HepG2 (cell line): ENCODE data around the gene REPIN1. TPM values are rescaled to one million over a fixed set of nuclear protein-coding genes. Genes with fewer than 3 reads are reported as not detected.

Experiments
- POLR2AphosphoS2 ChIP-seq: IDR thresholded peaks from 2 replicates; pipeline ENCODE4 v1.6.1; 2011; ENCODE audit warnings: low read depth, low read length, improper control_type of control experiment
- ZC3H13 ChIP-seq: sonication (generic); formaldehyde crosslinking; IDR thresholded peaks from 2 replicates; pipeline ENCODE4 v1.8.1; 2023; ENCODE audit warnings: mild to moderate bottlenecking, missing genetic modification reagents, moderate library complexity
- ZNF569 ChIP-seq: sonication (generic); formaldehyde crosslinking; IDR thresholded peaks from 2 replicates; pipeline ENCODE4 v1.5.0; 2020; ENCODE audit warnings: mild to moderate bottlenecking, missing genetic modification reagents, moderate library complexity, borderline replicate concordance
- ZNF709 ChIP-seq: sonication (generic); formaldehyde crosslinking; IDR thresholded peaks from 2 replicates; pipeline ENCODE4 v1.5.0; 2020; ENCODE audit warnings: mild to moderate bottlenecking, missing genetic modification reagents
- polyA plus RNA-seq, 8 experiments: library from polyadenylated mRNA; depleted of rRNA in 3 of 8; stranded (reverse) in 7 of 8; unstranded in 1 of 8; fragments of >200 nt; fragmentation: Illumina TruSeq in 4 of 8; extraction: Trizol in 4 of 8; gene quantifications; 2 replicates each; pipeline versions ENCODE4 v1.2.1 to v1.2.3, GENCODE V29; 2011 to 2016; ENCODE audit warnings: low read depth in 4 of 8, missing spikeins in 1 of 8, mixed read lengths in 1 of 8; ENCODE audit not compliant: insufficient read depth in 1 of 8
- total RNA-seq, 5 experiments: library from RNA; depleted of rRNA; stranded (reverse); fragments of >200 nt; fragmentation: Illumina TruSeq; extraction: Trizol; gene quantifications; 2 replicates each; pipeline ENCODE4 v1.2.3, GENCODE V29; 2016; ENCODE audit warnings: low read depth in 1 of 5
- TF ChIP-seq, protein P1 (sequence below): sonication (generic); formaldehyde crosslinking; IDR thresholded peaks from 2 replicates; pipeline ENCODE4 v1.5.0; 2020; ENCODE audit warnings: mild to moderate bottlenecking, missing genetic modification reagents, borderline replicate concordance
- TF ChIP-seq, protein P2 (sequence below), 2 experiments: sonication (generic) in 1 of 2; formaldehyde crosslinking in 1 of 2; IDR thresholded peaks; 2 replicates each; pipeline versions ENCODE4 v1.4.0 to v1.6.1; 2016 to 2020; ENCODE audit warnings: borderline replicate concordance in 1 of 2, low read depth in 1 of 2, mild to moderate bottlenecking in 1 of 2, missing genetic modification reagents in 1 of 2
- TF ChIP-seq, protein P3 (sequence below): sonication (generic); formaldehyde crosslinking; conservative IDR thresholded peaks from 2 replicates; pipeline ENCODE4 v1.8.0; 2022; ENCODE audit warnings: mild to moderate bottlenecking, moderate library complexity, missing genetic modification reagents
- TF ChIP-seq, protein P4 (sequence below): sonication (generic); formaldehyde crosslinking; IDR thresholded peaks from 2 replicates; pipeline ENCODE4 v1.5.0; 2020; ENCODE audit warnings: missing genetic modification reagents
- TF ChIP-seq, protein P5 (sequence below): sonication (generic); formaldehyde crosslinking; IDR thresholded peaks from 2 replicates; pipeline ENCODE4 v1.8.0; 2022; ENCODE audit warnings: mild to moderate bottlenecking, missing genetic modification reagents

REPIN1 gene
- total and polyA plus RNA-seq, 2 of the 13 experiments (the other 11 are each of a cell fraction or from before 2014, with no cell fraction given), result 69.9 to 108 TPM

DNA sequence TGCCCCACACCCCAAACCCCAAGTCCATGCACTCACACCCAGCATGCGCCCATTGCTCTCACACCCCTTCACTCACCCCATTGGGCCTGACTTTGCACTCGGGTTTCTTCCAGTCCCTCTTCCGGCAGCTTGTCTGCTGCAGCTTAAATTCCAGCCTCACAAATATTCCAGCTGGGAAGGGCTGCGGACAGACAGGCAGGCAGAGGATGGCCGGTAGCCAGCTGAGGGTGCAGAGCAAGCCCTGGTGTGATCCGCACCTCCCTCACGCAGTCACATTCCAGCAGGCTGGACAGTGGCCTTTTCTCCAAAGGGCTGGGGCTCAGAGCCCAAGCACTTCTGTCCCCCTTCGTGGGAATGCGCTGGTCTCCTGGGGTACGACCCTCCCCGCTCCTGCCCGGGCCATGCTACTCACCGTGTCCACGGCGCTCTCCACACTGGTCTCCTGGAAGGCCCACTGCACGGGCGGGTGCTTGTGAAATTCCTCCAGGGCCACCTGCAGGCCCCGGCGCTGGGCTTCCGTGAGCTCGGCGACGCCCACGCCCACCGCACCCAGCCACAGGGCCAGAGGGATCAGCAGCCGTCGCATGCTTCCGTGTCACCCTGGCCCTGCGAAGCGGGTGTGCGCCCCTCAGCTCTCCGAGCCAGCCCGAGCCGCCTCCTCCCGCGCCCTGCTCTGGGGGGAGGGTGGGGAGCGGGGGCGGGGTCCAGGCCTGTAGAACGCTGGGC is 28.4 kb upstream of the REPIN1 start (continued):
- TF ChIP-seq, protein P1, sequence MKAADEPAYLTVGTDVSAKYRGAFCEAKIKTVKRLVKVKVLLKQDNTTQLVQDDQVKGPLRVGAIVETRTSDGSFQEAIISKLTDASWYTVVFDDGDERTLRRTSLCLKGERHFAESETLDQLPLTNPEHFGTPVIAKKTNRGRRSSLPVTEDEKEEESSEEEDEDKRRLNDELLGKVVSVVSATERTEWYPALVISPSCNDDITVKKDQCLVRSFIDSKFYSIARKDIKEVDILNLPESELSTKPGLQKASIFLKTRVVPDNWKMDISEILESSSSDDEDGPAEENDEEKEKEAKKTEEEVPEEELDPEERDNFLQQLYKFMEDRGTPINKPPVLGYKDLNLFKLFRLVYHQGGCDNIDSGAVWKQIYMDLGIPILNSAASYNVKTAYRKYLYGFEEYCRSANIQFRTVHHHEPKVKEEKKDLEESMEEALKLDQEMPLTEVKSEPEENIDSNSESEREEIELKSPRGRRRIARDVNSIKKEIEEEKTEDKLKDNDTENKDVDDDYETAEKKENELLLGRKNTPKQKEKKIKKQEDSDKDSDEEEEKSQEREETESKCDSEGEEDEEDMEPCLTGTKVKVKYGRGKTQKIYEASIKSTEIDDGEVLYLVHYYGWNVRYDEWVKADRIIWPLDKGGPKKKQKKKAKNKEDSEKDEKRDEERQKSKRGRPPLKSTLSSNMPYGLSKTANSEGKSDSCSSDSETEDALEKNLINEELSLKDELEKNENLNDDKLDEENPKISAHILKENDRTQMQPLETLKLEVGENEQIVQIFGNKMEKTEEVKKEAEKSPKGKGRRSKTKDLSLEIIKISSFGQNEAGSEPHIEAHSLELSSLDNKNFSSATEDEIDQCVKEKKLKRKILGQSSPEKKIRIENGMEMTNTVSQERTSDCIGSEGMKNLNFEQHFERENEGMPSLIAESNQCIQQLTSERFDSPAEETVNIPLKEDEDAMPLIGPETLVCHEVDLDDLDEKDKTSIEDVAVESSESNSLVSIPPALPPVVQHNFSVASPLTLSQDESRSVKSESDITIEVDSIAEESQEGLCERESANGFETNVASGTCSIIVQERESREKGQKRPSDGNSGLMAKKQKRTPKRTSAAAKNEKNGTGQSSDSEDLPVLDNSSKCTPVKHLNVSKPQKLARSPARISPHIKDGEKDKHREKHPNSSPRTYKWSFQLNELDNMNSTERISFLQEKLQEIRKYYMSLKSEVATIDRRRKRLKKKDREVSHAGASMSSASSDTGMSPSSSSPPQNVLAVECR (CRISPR knock-in tag), result peak; percentile 60
- no peak for TF ChIP-seq ZC3H13
- TF ChIP-seq, protein P2, sequence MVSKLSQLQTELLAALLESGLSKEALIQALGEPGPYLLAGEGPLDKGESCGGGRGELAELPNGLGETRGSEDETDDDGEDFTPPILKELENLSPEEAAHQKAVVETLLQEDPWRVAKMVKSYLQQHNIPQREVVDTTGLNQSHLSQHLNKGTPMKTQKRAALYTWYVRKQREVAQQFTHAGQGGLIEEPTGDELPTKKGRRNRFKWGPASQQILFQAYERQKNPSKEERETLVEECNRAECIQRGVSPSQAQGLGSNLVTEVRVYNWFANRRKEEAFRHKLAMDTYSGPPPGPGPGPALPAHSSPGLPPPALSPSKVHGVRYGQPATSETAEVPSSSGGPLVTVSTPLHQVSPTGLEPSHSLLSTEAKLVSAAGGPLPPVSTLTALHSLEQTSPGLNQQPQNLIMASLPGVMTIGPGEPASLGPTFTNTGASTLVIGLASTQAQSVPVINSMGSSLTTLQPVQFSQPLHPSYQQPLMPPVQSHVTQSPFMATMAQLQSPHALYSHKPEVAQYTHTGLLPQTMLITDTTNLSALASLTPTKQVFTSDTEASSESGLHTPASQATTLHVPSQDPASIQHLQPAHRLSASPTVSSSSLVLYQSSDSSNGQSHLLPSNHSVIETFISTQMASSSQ (IDR thresholded peaks at IDR 0.05; ENCODE audit: low read depth), result no peak
- TF ChIP-seq, protein P2 (CRISPR knock-in tag; IDR thresholded peaks at IDR 0.05; ENCODE audit: borderline replicate concordance), result no peak
- no peak for TF ChIP-seq POLR2AphosphoS2
- TF ChIP-seq, protein P3, sequence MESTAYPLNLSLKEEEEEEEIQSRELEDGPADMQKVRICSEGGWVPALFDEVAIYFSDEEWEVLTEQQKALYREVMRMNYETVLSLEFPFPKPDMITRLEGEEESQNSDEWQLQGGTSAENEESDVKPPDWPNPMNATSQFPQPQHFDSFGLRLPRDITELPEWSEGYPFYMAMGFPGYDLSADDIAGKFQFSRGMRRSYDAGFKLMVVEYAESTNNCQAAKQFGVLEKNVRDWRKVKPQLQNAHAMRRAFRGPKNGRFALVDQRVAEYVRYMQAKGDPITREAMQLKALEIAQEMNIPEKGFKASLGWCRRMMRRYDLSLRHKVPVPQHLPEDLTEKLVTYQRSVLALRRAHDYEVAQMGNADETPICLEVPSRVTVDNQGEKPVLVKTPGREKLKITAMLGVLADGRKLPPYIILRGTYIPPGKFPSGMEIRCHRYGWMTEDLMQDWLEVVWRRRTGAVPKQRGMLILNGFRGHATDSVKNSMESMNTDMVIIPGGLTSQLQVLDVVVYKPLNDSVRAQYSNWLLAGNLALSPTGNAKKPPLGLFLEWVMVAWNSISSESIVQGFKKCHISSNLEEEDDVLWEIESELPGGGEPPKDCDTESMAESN (CRISPR knock-in tag), result no peak
- no peak for TF ChIP-seq ZNF709 (CRISPR knock-in tag)
- no peak for TF ChIP-seq ZNF569 (CRISPR knock-in tag)
- TF ChIP-seq, protein P4, sequence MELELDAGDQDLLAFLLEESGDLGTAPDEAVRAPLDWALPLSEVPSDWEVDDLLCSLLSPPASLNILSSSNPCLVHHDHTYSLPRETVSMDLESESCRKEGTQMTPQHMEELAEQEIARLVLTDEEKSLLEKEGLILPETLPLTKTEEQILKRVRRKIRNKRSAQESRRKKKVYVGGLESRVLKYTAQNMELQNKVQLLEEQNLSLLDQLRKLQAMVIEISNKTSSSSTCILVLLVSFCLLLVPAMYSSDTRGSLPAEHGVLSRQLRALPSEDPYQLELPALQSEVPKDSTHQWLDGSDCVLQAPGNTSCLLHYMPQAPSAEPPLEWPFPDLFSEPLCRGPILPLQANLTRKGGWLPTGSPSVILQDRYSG (CRISPR knock-in tag), result no peak
- TF ChIP-seq, protein P5, sequence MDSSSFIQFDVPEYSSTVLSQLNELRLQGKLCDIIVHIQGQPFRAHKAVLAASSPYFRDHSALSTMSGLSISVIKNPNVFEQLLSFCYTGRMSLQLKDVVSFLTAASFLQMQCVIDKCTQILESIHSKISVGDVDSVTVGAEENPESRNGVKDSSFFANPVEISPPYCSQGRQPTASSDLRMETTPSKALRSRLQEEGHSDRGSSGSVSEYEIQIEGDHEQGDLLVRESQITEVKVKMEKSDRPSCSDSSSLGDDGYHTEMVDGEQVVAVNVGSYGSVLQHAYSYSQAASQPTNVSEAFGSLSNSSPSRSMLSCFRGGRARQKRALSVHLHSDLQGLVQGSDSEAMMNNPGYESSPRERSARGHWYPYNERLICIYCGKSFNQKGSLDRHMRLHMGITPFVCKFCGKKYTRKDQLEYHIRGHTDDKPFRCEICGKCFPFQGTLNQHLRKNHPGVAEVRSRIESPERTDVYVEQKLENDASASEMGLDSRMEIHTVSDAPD (CRISPR knock-in tag), result no peak
